Measurements from ENCODE around the gene TMEM272.

The TMEM272 gene, protein sequence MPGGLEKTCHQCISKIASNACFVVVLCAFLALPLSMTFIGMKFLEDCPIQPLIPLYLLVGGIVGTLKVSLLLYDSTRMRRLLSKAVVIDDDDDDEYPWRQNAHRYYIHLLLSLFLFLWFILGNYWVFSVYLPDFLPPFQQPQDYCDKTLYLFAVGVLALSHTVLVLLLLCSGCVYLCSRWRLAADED

DNA sequence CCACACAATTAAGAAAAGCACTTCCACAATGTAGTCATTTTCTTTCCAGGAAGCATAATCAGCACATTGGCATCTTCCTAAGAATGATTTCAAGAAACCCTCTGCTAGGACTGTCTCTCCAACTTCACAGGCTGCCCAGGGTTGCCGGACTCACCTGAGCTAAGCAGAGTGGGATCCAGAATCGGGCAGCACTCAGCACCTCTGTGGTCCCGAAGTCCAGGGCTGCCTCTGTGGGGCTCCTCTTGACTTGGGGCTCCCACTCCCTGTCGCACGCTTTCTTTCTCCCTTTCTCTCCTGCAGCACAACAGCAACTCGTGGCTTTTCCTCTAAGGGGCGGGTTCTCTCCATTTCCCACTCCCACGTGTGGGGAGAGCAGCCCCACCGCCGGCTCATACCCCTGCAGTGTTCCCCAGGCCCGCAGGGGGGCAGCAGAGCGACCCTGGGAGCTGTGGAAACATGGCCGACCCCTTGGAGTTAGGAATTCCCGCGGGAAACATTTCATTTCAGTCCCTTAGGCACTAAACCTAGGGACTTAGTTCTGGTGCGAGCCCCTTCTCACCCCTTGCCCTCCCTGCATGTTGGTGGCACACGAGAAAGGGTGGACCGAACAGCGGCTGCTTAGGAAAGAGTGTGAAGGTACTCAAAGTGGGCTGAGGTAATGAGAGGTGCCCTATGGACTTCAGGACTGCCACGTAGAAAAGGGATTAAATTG is at the start of gene TMEM272:
TMEM272 (minus strand) TSS at position 316 of the 712 bp plus-strand sequence. CDS start 6,647 bp downstream, outside the sequence.
- FAIRE-seq: no peak

DNA sequence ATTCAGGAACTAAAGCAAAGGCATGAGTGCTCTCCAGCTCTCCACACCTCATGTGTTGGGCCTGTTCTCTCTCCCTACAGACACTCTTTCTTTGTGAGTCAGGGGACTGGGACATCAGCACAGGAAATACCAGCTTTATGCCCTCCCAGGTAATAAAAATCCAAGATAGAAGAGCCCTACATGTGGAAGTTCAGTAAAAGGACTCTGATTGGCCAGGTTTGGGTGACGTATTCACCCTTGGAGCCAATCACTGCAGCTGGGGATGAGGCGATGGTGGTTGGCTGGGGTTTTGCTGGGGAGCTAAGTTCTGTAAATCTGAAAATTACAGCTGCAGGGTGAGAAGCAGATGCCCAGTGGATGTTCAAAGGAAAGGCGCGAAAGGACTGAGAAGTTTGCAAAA is 49.3 kb upstream of the TMEM272 start:
- FAIRE-seq: no peak

DNA sequence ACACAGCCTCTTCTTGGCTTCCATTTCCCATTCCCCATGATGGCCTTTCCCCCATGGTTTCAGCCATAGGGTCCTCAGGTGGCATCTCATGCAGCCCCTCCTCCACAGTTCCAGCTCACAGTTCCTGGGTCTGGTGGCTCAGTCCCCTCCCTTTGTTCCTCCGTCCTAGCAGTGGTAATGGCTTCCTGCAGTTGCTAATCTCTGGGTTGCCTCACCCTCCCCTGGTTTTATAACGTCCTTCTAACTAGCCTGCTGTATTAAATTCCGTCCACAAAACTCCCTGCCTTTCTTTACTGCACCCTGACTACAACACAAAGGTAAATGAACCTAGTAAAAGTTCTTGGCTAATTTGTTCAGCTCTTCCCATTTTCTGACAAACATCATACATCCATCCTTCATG is 47.7 kb upstream of the TMEM272 start:
- no peak for FAIRE-seq

GRCh38 chr13:51887468-51887867 is 42.5 kb upstream of the TMEM272 start:
- FAIRE-seq: no peak

DNA sequence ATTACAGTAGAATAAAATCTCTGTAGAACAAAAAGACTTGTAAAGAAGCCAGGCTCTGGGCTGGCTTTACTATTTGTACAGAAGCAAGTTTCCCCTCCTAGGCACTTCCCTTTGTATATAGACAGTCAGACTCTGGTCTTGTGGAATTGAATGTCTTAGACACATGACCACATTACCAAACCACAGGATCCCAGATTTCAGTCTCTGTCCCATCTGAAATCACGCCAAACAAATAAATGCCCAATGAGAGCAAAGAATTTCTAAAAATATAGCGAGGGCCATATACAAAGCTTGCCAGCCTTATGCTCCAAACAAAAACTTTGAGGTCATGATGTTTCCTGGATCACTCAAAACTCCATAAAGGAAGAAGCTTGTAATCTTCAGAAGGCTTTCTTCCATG is 40.7 kb upstream of the TMEM272 start:
- FAIRE-seq: no peak

- no peak for FAIRE-seq
These were observed 38.2 kb upstream of the TMEM272 start for GRCh38 chr13:51883226-51883600.

GRCh38 chr13:51882570-51883225 is 37.7 kb upstream of the TMEM272 start:
- FAIRE-seq: no peak

DNA sequence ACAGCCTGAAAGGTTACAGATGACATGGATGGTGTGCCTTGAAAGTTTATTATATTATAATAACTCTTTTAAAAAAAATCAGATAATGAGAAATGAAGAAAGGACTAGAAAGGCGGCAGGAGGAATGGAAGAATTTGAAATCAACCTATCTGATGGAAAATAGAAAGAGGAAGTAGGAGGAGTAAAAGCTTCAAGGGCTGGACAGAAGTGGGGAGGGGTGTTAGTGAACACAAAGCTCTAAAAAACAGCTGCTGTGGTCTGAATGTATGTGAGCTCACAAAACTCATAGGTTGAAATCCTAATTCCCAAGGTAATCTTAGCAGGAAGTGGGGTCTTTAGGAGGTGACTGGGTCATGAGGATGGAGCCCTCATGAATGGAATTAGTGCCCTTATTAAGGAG is 36.3 kb upstream of the TMEM272 start:
- FAIRE-seq: no peak

DNA sequence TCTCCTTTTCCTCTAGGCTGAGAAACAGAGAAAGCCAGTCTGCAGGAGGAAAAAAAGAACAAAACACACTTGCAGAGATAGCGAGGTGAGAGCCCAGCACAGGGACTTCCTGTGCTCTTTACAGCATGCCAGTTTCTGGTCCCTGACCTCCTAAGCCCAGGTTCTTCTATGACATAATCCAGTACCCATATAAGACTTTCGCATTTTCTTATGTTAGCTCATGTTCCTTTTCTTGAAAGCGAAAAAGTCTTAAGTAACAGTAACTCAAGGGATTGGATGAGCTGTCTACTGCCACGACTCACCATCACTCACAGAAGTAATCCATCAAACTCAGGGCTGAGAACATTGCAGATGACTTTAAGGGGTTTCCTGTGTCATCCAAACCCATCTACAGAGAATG is 34.2 kb upstream of the TMEM272 start:
- no peak for FAIRE-seq

DNA sequence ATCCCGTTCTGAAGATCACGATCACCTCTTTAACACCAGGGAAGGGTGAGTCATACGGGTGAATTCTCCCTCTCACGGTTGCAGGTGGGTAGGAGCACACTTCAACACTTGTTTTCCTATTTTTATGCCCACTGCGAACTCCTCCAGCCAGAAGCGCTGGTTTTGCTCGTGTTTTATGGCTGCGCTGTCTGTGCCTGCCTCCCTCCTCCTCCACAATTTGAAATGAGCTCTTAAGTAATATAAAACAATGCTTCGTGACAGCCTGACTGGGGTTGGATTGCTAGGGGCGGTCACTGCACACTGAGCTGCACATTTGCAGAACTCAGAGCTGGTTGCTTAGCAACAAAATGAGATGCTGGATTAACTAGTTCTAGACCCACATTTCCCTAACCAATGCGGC is 29.7 kb upstream of the TMEM272 start:
- no peak for FAIRE-seq

DNA sequence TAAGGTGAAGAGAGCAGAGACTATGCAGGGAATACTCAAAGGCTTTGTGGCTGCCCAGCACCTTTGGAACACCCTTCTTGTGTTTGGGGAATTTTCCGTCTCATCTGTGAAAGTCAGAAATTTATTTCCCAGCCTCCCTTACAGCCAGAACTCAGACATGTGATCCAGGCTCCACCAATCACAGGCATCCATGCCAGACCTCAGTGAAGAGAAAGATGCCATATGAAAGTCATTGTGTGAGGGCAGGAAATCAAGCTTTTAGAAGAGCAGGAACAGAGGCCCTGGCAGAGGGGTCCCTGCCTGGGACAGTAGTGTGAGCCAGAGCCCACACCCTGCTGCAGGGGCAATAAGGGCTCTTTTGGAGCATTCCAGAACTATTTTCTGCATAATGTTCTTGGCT is 28.9 kb upstream of the TMEM272 start:
- FAIRE-seq: no peak

GRCh38 chr13:51873117-51873798 is 28.3 kb upstream of the TMEM272 start:
- no peak for FAIRE-seq

DNA sequence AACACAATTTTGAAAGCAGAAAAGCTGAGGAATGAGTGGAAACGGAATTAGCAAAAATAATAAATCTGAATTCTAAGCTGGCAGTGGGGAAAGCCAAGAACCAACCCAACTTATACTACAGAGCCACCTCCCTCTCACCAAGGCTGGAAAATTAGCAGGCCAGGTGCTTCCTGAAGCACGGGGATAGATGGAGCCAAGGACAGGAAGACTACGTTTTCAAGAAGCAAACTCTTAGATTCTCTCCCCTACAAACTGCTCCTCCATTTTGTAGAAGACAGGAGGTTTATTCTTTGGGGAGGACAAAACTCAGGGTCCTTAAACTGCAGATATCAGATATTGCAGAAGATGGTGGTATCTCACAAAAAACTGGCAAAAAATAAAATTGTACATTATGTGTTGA is 25.6 kb upstream of the TMEM272 start:
- FAIRE-seq: no peak

GRCh38 chr13:51869916-51870315 is 24.9 kb upstream of the TMEM272 start:
- no peak for FAIRE-seq

DNA sequence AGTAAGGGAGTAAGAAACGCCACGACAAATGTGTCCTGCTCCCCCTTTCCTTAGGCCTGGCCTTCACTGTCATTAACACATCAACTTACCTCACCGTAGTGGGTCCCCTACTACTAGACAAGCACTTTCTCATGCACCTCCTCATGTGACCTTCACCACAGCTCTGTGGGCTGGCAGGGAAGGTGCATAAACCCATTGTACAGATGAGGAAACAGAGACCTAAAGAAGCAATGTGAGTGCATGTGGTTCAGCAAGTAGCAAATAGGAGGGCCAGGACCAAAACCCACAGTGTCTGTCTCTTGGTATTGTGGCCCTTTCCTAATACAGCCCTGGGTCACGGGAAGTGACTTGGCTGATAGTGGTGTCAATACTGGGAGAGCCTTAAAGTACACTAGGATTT is 22.1 kb upstream of the TMEM272 start:
- FAIRE-seq: no peak

DNA sequence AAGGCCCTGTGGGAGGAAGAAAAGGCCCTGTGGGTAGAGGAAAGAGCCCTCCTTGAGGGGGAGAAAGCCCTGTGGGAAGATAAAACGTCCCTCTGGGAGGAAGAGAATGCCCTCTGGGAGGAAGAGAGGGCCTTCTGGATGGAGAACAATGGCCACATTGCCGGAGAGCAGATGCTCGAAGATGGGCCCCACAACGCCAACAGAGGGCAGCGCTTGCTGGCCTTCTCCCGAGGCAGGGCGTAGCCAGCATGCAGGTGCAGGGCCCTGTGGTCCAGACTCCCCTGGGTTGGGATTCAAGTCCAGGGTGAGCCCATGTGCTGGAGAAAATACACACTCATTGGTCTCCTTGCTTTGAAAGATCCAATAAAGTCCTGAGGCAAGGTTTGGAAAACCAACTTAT is 20.9 kb upstream of the TMEM272 start:
- no peak for FAIRE-seq

DNA sequence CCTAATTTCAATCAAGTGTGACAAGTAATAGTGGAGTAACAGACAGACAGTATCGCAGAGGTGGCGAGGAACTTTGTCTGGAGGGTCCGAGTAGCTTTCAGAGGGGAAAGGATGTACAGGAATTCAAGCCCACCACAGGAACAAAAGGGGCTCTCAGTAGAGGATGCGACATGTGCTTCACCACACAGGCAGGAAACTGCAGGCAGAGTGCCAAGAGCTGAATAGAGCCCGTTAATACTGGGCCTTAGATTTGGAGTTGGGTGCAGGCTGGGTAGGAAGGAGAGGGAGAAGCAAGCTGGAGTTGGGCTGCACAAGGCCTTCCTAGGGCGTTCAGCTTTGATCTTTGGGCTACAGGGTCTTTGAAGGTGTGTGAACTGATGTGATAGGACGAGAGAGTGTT is 18.0 kb upstream of the TMEM272 start:
- FAIRE-seq: no peak

DNA sequence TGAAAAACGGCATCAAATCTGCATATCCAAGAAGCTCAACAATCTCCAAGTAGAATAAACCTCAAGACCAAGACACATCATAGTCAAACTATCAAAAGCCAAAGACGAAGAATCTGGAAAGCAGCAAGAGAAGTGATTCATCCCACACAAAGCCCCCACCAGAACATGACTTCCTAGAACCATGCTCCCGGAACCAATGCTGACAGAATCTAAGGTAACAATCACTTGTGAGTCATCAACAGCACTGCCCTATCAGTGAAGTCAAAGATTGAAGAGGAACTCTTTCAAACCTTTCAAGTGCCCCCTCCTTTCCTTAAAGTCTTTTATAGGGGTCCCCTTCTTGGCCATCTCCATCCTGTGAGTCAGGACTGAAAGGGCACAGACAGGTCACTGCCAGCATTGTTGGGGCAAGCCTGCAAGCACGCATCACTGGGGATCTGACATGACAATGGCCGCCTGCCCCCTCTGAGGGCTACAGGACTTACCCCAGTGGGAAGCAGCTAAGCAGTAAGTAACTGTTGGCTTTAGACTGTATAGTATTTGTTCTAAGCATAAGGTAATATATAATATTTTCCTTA is 16.8 kb upstream of the TMEM272 start, which contains the start of gene CCDC70:
CCDC70 (plus strand) TSS at position 247 of the 578 bp plus-strand sequence. CDS start 3,443 bp downstream, outside the sequence.
- FAIRE-seq: no peak

GRCh38 chr13:51858433-51859247 is 13.7 kb upstream of the TMEM272 start:
- FAIRE-seq: no peak

GRCh38 chr13:51856998-51857397 is 12.0 kb upstream of the TMEM272 start:
- FAIRE-seq: peak; percentile 87

DNA sequence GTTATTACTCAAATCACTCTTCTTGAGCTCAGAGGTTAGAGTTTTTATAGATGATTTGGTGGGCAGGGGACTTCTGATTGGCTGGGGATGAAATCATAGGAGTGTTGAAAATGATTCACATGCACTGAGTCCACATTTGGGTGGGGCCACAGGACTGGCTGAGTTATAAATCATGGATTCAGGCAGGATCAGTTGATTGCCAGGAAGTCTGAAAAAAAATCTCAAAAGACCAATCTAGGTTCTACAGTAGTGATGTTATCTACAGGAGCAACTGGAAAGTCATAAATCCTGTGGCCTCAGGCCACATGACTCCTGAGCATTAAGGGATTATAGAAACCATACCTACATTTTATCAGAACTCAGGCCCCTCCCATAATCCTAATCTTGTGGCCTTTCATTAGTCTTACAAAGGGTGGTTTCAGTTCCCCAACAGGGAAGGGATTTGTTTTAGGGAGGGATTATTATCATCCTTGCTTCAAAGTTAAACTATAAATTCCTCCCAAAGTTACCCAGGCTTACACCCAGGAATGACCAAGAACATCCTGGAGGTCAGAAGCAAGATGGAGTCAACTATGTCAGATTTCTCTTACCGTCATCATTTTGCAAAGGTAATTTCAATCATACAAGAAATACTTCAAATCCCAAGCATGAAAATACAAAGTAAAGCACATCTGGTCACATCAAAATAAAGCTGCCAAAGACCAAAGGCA is 11.2 kb upstream of the TMEM272 start:
- no peak for FAIRE-seq
